OCI-LY7 (cell line): ENCODE results near the gene NVL.

Experiments used
- EZH2phosphoT487 ChIP-seq: fragments of 200-600 bp; sonication (generic); IDR thresholded peaks from 2 replicates; pipeline ENCODE4 v1.6.1; 2018; ENCODE audit warnings: low read depth, borderline replicate concordance, mild to moderate bottlenecking, mixed run types, antibody characterized with exemption, low read length, moderate library complexity, mixed read lengths
- TF ChIP-seq, protein P1 (sequence below): fragments of 200-600 bp; sonication (generic); conservative IDR thresholded peaks from 2 replicates; pipeline ENCODE4 v1.5.1; 2014; ENCODE audit warnings: mild to moderate bottlenecking, antibody characterized with exemption, low read length, moderate library complexity, mixed read lengths

GRCh38 chr1:224343679-224344078 lies 13.7 kb upstream of the NVL start:
- TF ChIP-seq, protein P1, sequence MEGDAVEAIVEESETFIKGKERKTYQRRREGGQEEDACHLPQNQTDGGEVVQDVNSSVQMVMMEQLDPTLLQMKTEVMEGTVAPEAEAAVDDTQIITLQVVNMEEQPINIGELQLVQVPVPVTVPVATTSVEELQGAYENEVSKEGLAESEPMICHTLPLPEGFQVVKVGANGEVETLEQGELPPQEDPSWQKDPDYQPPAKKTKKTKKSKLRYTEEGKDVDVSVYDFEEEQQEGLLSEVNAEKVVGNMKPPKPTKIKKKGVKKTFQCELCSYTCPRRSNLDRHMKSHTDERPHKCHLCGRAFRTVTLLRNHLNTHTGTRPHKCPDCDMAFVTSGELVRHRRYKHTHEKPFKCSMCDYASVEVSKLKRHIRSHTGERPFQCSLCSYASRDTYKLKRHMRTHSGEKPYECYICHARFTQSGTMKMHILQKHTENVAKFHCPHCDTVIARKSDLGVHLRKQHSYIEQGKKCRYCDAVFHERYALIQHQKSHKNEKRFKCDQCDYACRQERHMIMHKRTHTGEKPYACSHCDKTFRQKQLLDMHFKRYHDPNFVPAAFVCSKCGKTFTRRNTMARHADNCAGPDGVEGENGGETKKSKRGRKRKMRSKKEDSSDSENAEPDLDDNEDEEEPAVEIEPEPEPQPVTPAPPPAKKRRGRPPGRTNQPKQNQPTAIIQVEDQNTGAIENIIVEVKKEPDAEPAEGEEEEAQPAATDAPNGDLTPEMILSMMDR = no peak
- no peak for TF ChIP-seq EZH2phosphoT487
